Breast epithelium (tissue), 3 donors: ENCODE results near the gene PYCR2.

ENCODE experiments used
- POLR2A ChIP-seq: fragments of 450-650 bp; IDR thresholded peaks from one replicate; pipeline ENCODE4 v1.6.1; 2016; ENCODE audit warnings: antibody characterized with exemption, mild to moderate bottlenecking, moderate library complexity
- TF ChIP-seq, protein P1 (sequence below), 3 donors: fragments of 450-650 bp; IDR thresholded peaks; one replicate each; pipeline ENCODE4 v1.5.1; 2016 to 2017; ENCODE audit warnings: antibody characterized with exemption in 3 of 3, mild to moderate bottlenecking in 3 of 3, moderate library complexity in 3 of 3

DNA sequence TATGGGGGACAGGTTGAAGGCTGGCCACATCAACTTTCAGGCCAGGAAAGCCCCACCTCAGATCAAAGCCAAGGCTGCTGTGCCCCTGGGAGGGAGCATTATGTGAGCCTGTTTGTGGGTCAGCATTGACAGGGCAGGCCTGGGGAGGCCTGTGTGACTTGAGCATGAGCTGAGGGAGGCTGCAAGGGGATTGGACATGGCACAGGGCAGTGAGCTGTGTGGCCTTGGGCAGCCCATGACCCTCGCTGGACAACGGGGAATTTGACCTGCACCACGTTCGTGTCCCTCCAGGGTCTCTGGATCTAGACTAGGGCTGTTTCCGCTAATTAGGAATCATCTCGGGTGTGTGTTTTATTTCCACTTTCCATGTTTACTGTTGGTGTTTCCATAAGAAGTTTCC lies 17.6 kb downstream of the PYCR2 start:
- TF ChIP-seq, protein P1, sequence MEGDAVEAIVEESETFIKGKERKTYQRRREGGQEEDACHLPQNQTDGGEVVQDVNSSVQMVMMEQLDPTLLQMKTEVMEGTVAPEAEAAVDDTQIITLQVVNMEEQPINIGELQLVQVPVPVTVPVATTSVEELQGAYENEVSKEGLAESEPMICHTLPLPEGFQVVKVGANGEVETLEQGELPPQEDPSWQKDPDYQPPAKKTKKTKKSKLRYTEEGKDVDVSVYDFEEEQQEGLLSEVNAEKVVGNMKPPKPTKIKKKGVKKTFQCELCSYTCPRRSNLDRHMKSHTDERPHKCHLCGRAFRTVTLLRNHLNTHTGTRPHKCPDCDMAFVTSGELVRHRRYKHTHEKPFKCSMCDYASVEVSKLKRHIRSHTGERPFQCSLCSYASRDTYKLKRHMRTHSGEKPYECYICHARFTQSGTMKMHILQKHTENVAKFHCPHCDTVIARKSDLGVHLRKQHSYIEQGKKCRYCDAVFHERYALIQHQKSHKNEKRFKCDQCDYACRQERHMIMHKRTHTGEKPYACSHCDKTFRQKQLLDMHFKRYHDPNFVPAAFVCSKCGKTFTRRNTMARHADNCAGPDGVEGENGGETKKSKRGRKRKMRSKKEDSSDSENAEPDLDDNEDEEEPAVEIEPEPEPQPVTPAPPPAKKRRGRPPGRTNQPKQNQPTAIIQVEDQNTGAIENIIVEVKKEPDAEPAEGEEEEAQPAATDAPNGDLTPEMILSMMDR (IDR thresholded peaks at IDR 0.05): no peak
- TF ChIP-seq POLR2A: no peak
